Measurements from ENCODE around the gene ZFHX3. TPM values are rescaled to one million over a fixed set of nuclear protein-coding genes. Genes with fewer than 3 reads are reported as not detected.

The ZFHX3 gene
- total and polyA plus RNA-seq, 10 of the 15 experiments (the other 5 are each of a cell fraction or from before 2014, with no cell fraction given) = 0.68 to 8.6 (median 2.0) TPM

- ATAC-seq (no peak), FAIRE-seq (no peak), DNase-seq (ENCODE audit: low read depth, low spot score) (no peak)
- no peak overlapping the region for H3K4me2 ChIP-seq (ENCODE audit: control insufficient read depth, insufficient read depth)
- WGBS (ENCODE audit: insufficient coverage, insufficient replicate concordance, low lambda C conversion rate, missing lambda C conversion rate) = 95% methylated on average over 5 of the region's 6 CpGs
- ChIA-PET RAD21 (ENCODE audit: unreplicated experiment) (no interaction called here), SMC1A (ENCODE audit: uncharacterized antibody, unreplicated experiment) (no interaction called here), POLR2A (interaction anchor here (0.5 kb wide), 1 partner anchor 36 kb away, joined by 4 read pairs; no protein-coding TSS in a partner anchor), CTCF (interaction anchor here (1.2 to 3.4 kb wide), 2 partner anchors 28 to 207 kb away, joined by 3 to 11 read pairs; no protein-coding TSS in a partner anchor)
- no peaks in the 10 kb centered on the region for H4K20me1 ChIP-seq (ENCODE audit: control insufficient read depth, insufficient read depth)
- in situ Hi-C loops (cut with MboI) (no loop called here), intact Hi-C loops (cut with micrococcal nuclease; ENCODE audit: unreplicated experiment) (no loop called here)
- H3K4me1 ChIP-seq (ENCODE audit: control insufficient read depth, insufficient read depth, low read length) = peaks cover 70% of the 10 kb centered on the region
- no peak overlapping the region for H3K9ac ChIP-seq (ENCODE audit: control insufficient read depth, insufficient read depth, low read length)
- H3K9me3 ChIP-seq (replicated peaks; ENCODE audit: control insufficient read depth, insufficient read depth, low read length) = no peaks in the 10 kb centered on the region
- no peaks in the 10 kb centered on the region for H3K36me3 ChIP-seq (ENCODE audit: control insufficient read depth in 2 of 2, insufficient read depth in 2 of 2, low read length in 1 of 2)
- no peak overlapping the region for H2AFZ ChIP-seq (ENCODE audit: control insufficient read depth, low read depth, low read length)
- no TSS peak for BruUV-seq (replicated peaks)
- peaks cover 58% of the 10 kb centered on the region for H3K79me2 ChIP-seq (ENCODE audit: control insufficient read depth, insufficient read depth, low read length)
- no peak overlapping the region for H3K4me3 ChIP-seq
- no peak overlapping the region for H3K27ac ChIP-seq (ENCODE audit: control insufficient read depth, insufficient read depth)
- H3K27me3 ChIP-seq (replicated peaks in 1 of 2; ENCODE audit: control insufficient read depth in 2 of 2, insufficient read depth in 2 of 2, low read length in 1 of 2) = no peaks in the 10 kb centered on the region
- TF ChIP-seq POU2F2 (IDR thresholded peaks at IDR 0.05; ENCODE audit: borderline replicate concordance, low read depth, low read length) = no peak
- TF ChIP-seq BHLHE40 (IDR thresholded peaks at IDR 0.05; ENCODE audit: borderline replicate concordance in 1 of 2, low read depth in 2 of 2, low read length in 1 of 2) = no peak
- TF ChIP-seq CTCF (IDR thresholded peaks at IDR 0.05 in 2 of 3, conservative IDR thresholded peaks at IDR 0.05 in 1 of 3; ENCODE audit: control insufficient read depth in 2 of 3, extremely low read depth in 1 of 3, insufficient read depth in 1 of 3, low read depth in 3 of 3, low read length in 3 of 3) = no peak
- no peak for TF ChIP-seq SMAD5 (IDR thresholded peaks at IDR 0.05; ENCODE audit: low read depth)
- TF ChIP-seq NRF1 (conservative IDR thresholded peaks at IDR 0.05; ENCODE audit: low read depth, low read length) = no peak
- no peak for TF ChIP-seq ZNF592 (IDR thresholded peaks at IDR 0.05)
- TF ChIP-seq JUNB (IDR thresholded peaks at IDR 0.05) = no peak
- TF ChIP-seq USF2 (IDR thresholded peaks at IDR 0.05; ENCODE audit: borderline replicate concordance, low read depth, low read length) = no peak
- no peak for TF ChIP-seq PAX8 (IDR thresholded peaks at IDR 0.05)
- TF ChIP-seq PAX5 (IDR thresholded peaks at IDR 0.05; ENCODE audit: borderline replicate concordance, low read depth, low read length) = no peak
- no peak for TF ChIP-seq CBX5 (IDR thresholded peaks at IDR 0.05; ENCODE audit: low read depth)
- TF ChIP-seq DPF2 (IDR thresholded peaks at IDR 0.05) = no peak
- no peak for TF ChIP-seq SMARCA5 (IDR thresholded peaks at IDR 0.05)
- no peak for TF ChIP-seq FOXK2 (IDR thresholded peaks at IDR 0.05)
- no peak for TF ChIP-seq IRF3 (IDR thresholded peaks at IDR 0.05)
- no peak for TF ChIP-seq RUNX3 (IDR thresholded peaks at IDR 0.05; ENCODE audit: low read length)
- TF ChIP-seq KLF5 (IDR thresholded peaks at IDR 0.05; ENCODE audit: partially characterized antibody) = no peak
- no peak for TF ChIP-seq HCFC1 (IDR thresholded peaks at IDR 0.05; ENCODE audit: low read length)
- TF ChIP-seq NR2C2 (IDR thresholded peaks at IDR 0.05; ENCODE audit: borderline replicate concordance, control insufficient read depth, insufficient read length, low read depth) = no peak
These were observed 7.8 kb downstream of the ZFHX3 start for GRCh38 chr16:73040136-73040535.
